ENCODE results near the gene AOPEP. TPM values are rescaled to one million over a fixed set of nuclear protein-coding genes. Genes with fewer than 3 reads are reported as not detected.

Gene AOPEP
- total RNA-seq, 1 experiment from 2014 or later: 89.5 TPM

GRCh38 chr9:94801681-94802080 lies 75.2 kb downstream of the AOPEP start:
- DNase-seq: no peak
- CTCF ChIA-PET: interaction anchor here (0.8 kb wide), 1 partner anchor 52 kb away, joined by 3 read pairs; no protein-coding TSS in a partner anchor
- Mint-ChIP-seq H3K27me3 (ENCODE audit: unreplicated experiment) (no peaks in the 10 kb centered on the region), H3K36me3 (ENCODE audit: insufficient read depth, unreplicated experiment) (peaks cover 23% of the 10 kb centered on the region), H3K9me3 (ENCODE audit: low read depth, unreplicated experiment) (no peaks in the 10 kb centered on the region), H3K4me1 (ENCODE audit: low read depth, unreplicated experiment) (peaks cover 59% of the 10 kb centered on the region), H3K27ac (ENCODE audit: unreplicated experiment) (peak overlapping the region; percentile 34), H3K4me3 (ENCODE audit: low read depth, unreplicated experiment) (no peak overlapping the region)
- BruUV-seq (replicated peaks): no TSS peak
- intact Hi-C loops (cut with micrococcal nuclease; ENCODE audit: unreplicated experiment): loop anchor here (5.0 kb wide), 1 partner anchor 221 kb away; no protein-coding TSS in a partner anchor
- no peak for TF ChIP-seq CTCF (IDR thresholded peaks at IDR 0.05; ENCODE audit: unreplicated experiment)

- peak overlapping the region; percentile 34 for H3K27ac Mint-ChIP-seq (ENCODE audit: unreplicated experiment)
- intact Hi-C loops (cut with micrococcal nuclease; ENCODE audit: unreplicated experiment): loop anchor here (5.0 kb wide), 1 partner anchor 220 kb away; no protein-coding TSS in a partner anchor
- BruUV-seq (replicated peaks): no TSS peak
- H3K4me3 Mint-ChIP-seq (ENCODE audit: low read depth, unreplicated experiment): no peak overlapping the region
- H3K4me1 Mint-ChIP-seq (ENCODE audit: low read depth, unreplicated experiment): peaks cover 65% of the 10 kb centered on the region
- H3K9me3 Mint-ChIP-seq (ENCODE audit: low read depth, unreplicated experiment): no peaks in the 10 kb centered on the region
- H3K27me3 Mint-ChIP-seq (ENCODE audit: unreplicated experiment): no peaks in the 10 kb centered on the region
- peaks cover 25% of the 10 kb centered on the region for H3K36me3 Mint-ChIP-seq (ENCODE audit: insufficient read depth, unreplicated experiment)
- DNase-seq: no peak
- CTCF ChIA-PET: interaction anchor here (0.8 kb wide), 1 partner anchor 51 kb away, joined by 3 read pairs; no protein-coding TSS in a partner anchor
- no peak for TF ChIP-seq CTCF (IDR thresholded peaks at IDR 0.05; ENCODE audit: unreplicated experiment)
Measured at GRCh38 chr9:94802251-94802650, 75.8 kb downstream of the AOPEP start.

DNA sequence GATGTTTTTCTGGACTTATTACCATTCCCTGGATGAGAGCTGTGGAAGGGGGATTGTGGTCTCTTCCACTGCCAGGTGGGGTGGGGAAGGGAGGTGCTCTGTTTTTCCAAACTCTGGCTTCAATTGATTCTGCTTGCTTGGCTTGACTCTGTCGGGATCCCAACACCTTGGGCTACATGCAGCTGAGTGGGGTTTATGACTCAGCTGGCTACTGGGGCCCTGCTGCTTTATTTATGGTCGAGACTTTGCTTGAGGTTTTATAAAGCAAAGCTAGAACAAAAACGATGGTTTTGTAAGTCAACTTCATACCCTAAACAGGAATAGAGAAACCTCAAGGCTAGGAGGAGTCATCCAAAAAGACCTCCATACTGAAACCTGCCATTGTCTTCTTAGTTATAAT lies 76.3 kb downstream of the AOPEP start:
- CTCF ChIA-PET: interaction anchor here (0.8 kb wide), 1 partner anchor 51 kb away, joined by 3 read pairs; no protein-coding TSS in a partner anchor
- BruUV-seq (replicated peaks): no TSS peak
- Mint-ChIP-seq H3K4me1 (ENCODE audit: low read depth, unreplicated experiment) (peaks cover 70% of the 10 kb centered on the region), H3K9me3 (ENCODE audit: low read depth, unreplicated experiment) (no peaks in the 10 kb centered on the region), H3K36me3 (ENCODE audit: insufficient read depth, unreplicated experiment) (peaks cover 30% of the 10 kb centered on the region), H3K4me3 (ENCODE audit: low read depth, unreplicated experiment) (no peak overlapping the region), H3K27ac (ENCODE audit: unreplicated experiment) (peak overlapping the region; percentile 34), H3K27me3 (ENCODE audit: unreplicated experiment) (no peaks in the 10 kb centered on the region)
- DNase-seq: no peak
- TF ChIP-seq CTCF (IDR thresholded peaks at IDR 0.05; ENCODE audit: unreplicated experiment): no peak
- intact Hi-C loops (cut with micrococcal nuclease; ENCODE audit: unreplicated experiment): loop anchor here (5.0 kb wide), 1 partner anchor 220 kb away; no protein-coding TSS in a partner anchor

- TF ChIP-seq CTCF (IDR thresholded peaks at IDR 0.05; ENCODE audit: unreplicated experiment): no peak
- H3K4me1 Mint-ChIP-seq (ENCODE audit: low read depth, unreplicated experiment): peaks cover 61% of the 10 kb centered on the region
- H3K27me3 Mint-ChIP-seq (ENCODE audit: unreplicated experiment): no peaks in the 10 kb centered on the region
- BruUV-seq (replicated peaks): no TSS peak
- H3K27ac Mint-ChIP-seq (ENCODE audit: unreplicated experiment): peak overlapping the region; percentile 99
- no peaks in the 10 kb centered on the region for H3K9me3 Mint-ChIP-seq (ENCODE audit: low read depth, unreplicated experiment)
- no peak for DNase-seq
- intact Hi-C loops (cut with micrococcal nuclease; ENCODE audit: unreplicated experiment): loop anchor here (2.0 to 5.0 kb wide), 2 partner anchors 108 to 218 kb away; no protein-coding TSS in a partner anchor
- H3K36me3 Mint-ChIP-seq (ENCODE audit: insufficient read depth, unreplicated experiment): peaks cover 35% of the 10 kb centered on the region
- H3K4me3 Mint-ChIP-seq (ENCODE audit: low read depth, unreplicated experiment): no peak overlapping the region
- CTCF ChIA-PET: interaction anchor here (0.7 kb wide), 2 partner anchors 158 to 159 kb away, joined by 3 to 4 read pairs; no protein-coding TSS in a partner anchor
Measured at GRCh38 chr9:94804316-94804715, 77.8 kb downstream of the AOPEP start.
